Natural killer cell (primary cell): ENCODE measurements around the gene CLEC10A. TPM values are rescaled to one million over a fixed set of nuclear protein-coding genes. Genes with fewer than 3 reads are reported as not detected.

ENCODE experiments used
- ATAC-seq, 3 donors: fragments of 150-1000 bp in 2 of 3; fragments of 200-7000 bp in 1 of 3; cut with Tn5 transposase; 1 replicate in 1 of 3; 2 replicates in 2 of 3; pipeline ENCODE4 v1.10.0; 2021; ENCODE audit warnings: mild to moderate bottlenecking in 2 of 3, moderate library complexity in 2 of 3
- DNase-seq, 2 donors: peaks; one replicate each; pipeline versions ENCODE4 v3.0.0 to v3.0.0-alpha.2; 2013 to 2021; ENCODE audit warnings: mixed read lengths in 1 of 2
- H3K27ac ChIP-seq: one replicate; pipeline ENCODE4 v1.5.1; 2013; ENCODE audit warnings: mild to moderate bottlenecking, low read length
- H3K27me3 ChIP-seq: one replicate; pipeline ENCODE4 v1.6.1; 2013; ENCODE audit warnings: low read length; ENCODE audit not compliant: control insufficient read depth, insufficient read depth
- H3K36me3 ChIP-seq: one replicate; pipeline ENCODE4 v1.6.1; 2013; ENCODE audit warnings: low read length; ENCODE audit not compliant: control insufficient read depth, insufficient read depth
- H3K4me1 ChIP-seq: one replicate; pipeline ENCODE4 v1.6.1; 2013; ENCODE audit warnings: low read length; ENCODE audit not compliant: control insufficient read depth, insufficient read depth
- H3K4me3 ChIP-seq: one replicate; pipeline ENCODE4 v1.5.1; 2013; ENCODE audit warnings: low read length
- H3K9me3 ChIP-seq: one replicate; pipeline ENCODE4 v1.6.1; 2013; ENCODE audit warnings: low read length; ENCODE audit not compliant: control insufficient read depth, insufficient read depth
- H3K27ac Mint-ChIP-seq, 2 donors: one replicate each; pipeline ENCODE4 v1.8.0; 2022; ENCODE audit warnings: mild to moderate bottlenecking in 2 of 2, mixed read lengths in 2 of 2, moderate library complexity in 1 of 2
- H3K27me3 Mint-ChIP-seq, 2 donors: one replicate each; pipeline ENCODE4 v1.8.0; 2022; ENCODE audit warnings: low read depth in 2 of 2, mixed read lengths in 2 of 2
- H3K36me3 Mint-ChIP-seq: one replicate; pipeline ENCODE4 v1.8.0; 2022; ENCODE audit warnings: mixed read lengths
- H3K4me1 Mint-ChIP-seq, 2 donors: one replicate each; pipeline ENCODE4 v1.8.0; 2022; ENCODE audit warnings: mixed read lengths in 2 of 2
- H3K4me3 Mint-ChIP-seq: one replicate; pipeline ENCODE4 v1.8.0; 2022; ENCODE audit warnings: mild to moderate bottlenecking, moderate library complexity, mixed read lengths
- H3K9me3 Mint-ChIP-seq, 2 donors: one replicate each; pipeline ENCODE4 v1.8.0; 2022; ENCODE audit warnings: mixed read lengths in 2 of 2
- CTCF ChIP-seq: fragments of 200-600 bp; IDR thresholded peaks from one replicate; pipeline ENCODE4 v1.8.0; 2022; ENCODE audit warnings: antibody characterized with exemption
- WGBS: methylation state at CpG from one replicate; pipeline ENCODE4 v1.1.7; 2013; ENCODE audit warnings: missing lambda C conversion rate; ENCODE audit not compliant: insufficient coverage; 5-methylcytosine and 5-hydroxymethylcytosine counted together
- intact Hi-C: fragments of 100-400 bp; cut with micrococcal nuclease; formaldehyde crosslinking; loops from one replicate; pipeline ENCODE4 v1.14.2; 2022
- total RNA-seq, 4 donors: library from RNA; stranded (reverse); fragments of 120-200 nt in 1 of 4; gene quantifications; one replicate each; pipeline versions ENCODE4 v1.2.3 to v1.2.4, GENCODE V29; 2013 to 2022

CLEC10A gene
- total RNA-seq, 3 donors from 2014 or later (not counting 1 experiment from before 2014, with no cell fraction given) = 0.54 to 2.2 (median 1.8) TPM

- Histone ChIP-seq H3K9me3 (no peaks in the 10 kb centered on the region), H3K27ac (no peak overlapping the region), H3K27me3 (no peaks in the 10 kb centered on the region), H3K4me3 (no peak overlapping the region), H3K36me3 (no peaks in the 10 kb centered on the region), H3K4me1 (peaks cover 49% of the 10 kb centered on the region)
- no peak for TF ChIP-seq CTCF
- ATAC-seq (no peak), DNase-seq (no peak)
- Mint-ChIP-seq H3K36me3 (no peaks in the 10 kb centered on the region), H3K4me1 (peaks cover 42 to 69% of the 10 kb centered on the region in 2 donors), H3K27ac (peak overlapping the region; percentile 3 to 76), H3K4me3 (peak overlapping the region; percentile 51), H3K27me3 (peaks cover 0 to 3% of the 10 kb centered on the region in 2 donors), H3K9me3 (no peaks in the 10 kb centered on the region)
- WGBS = 92% methylated on average over 19 of the region's 19 CpGs
- intact Hi-C loops = no loop called here
Observed at GRCh38 chr17:7038025-7038862, 41.8 kb downstream of the CLEC10A start.

GRCh38 chr17:7035591-7036368 lies 44.3 kb downstream of the CLEC10A start, which contains the start of gene SLC16A13:
Gene SLC16A13 (plus strand): TSS chr17:7036015. CDS start chr17:7036383, 368 bp downstream.
- TF ChIP-seq CTCF = no peak
- Mint-ChIP-seq H3K4me1 (peaks cover 53 to 61% of the 10 kb centered on the region in 2 donors), H3K27ac (peak within 1 kb of the TSS; percentile 98 to 99), H3K36me3 (no peaks in the 10 kb centered on the region), H3K9me3 (no peaks in the 10 kb centered on the region), H3K27me3 (no peaks in the 10 kb centered on the region), H3K4me3 (peak within 1 kb of the TSS; percentile 93)
- DNase-seq (peak; percentile 95 to 100), ATAC-seq (peak; percentile 93 to 98 (median 94))
- peak within 1 kb of the TSS; percentile 76 for H3K4me3 ChIP-seq
- H3K4me1 ChIP-seq = peaks cover 47% of the 10 kb centered on the region
- intact Hi-C loops = loop anchor here (1.0 kb wide), 1 partner anchor 20 kb away; no protein-coding TSS in a partner anchor
- no peaks in the 10 kb centered on the region for H3K9me3 ChIP-seq
- no peaks in the 10 kb centered on the region for H3K36me3 ChIP-seq
- H3K27ac ChIP-seq = peak within 1 kb of the TSS; percentile 95
- under 1% methylated on average over 52 of the region's 52 CpGs for WGBS
- no peaks in the 10 kb centered on the region for H3K27me3 ChIP-seq

- Histone ChIP-seq H3K4me1 (peaks cover 53% of the 10 kb centered on the region), H3K36me3 (no peaks in the 10 kb centered on the region), H3K27me3 (no peaks in the 10 kb centered on the region), H3K9me3 (no peaks in the 10 kb centered on the region), H3K27ac (peak overlapping the region; percentile 95), H3K4me3 (peak overlapping the region; percentile 76)
- 0% methylated on average over 6 of the region's 7 CpGs for WGBS
- ATAC-seq (peak; percentile 27 to 56 (median 33)), DNase-seq (peak in 1 of 2 donors; percentile 75)
- no peaks in the 10 kb centered on the region for H3K9me3 Mint-ChIP-seq
- H3K4me1 Mint-ChIP-seq = peaks cover 60 to 68% of the 10 kb centered on the region in 2 donors
- H3K36me3 Mint-ChIP-seq = no peaks in the 10 kb centered on the region
- intact Hi-C loops = loop anchor here (1.0 kb wide), 1 partner anchor 20 kb away; no protein-coding TSS in a partner anchor
- peak overlapping the region; percentile 98 to 99 for H3K27ac Mint-ChIP-seq
- H3K4me3 Mint-ChIP-seq = peak overlapping the region; percentile 93
- no peaks in the 10 kb centered on the region for H3K27me3 Mint-ChIP-seq
- no peak for TF ChIP-seq CTCF
Observed at GRCh38 chr17:7034955-7035590, 45.0 kb downstream of the CLEC10A start.
